WTC11 (cell line): ENCODE results near the gene SYCP2. TPM values are rescaled to one million over a fixed set of nuclear protein-coding genes. Genes with fewer than 3 reads are reported as not detected.

Experiments used
- MLX ChIP-seq: sonication (generic); formaldehyde crosslinking; IDR thresholded peaks from 2 replicates; pipeline ENCODE4 v1.8.1; 2023; ENCODE audit warnings: mild to moderate bottlenecking, missing genetic modification reagents, moderate library complexity
- PRDM15 ChIP-seq: sonication (generic); formaldehyde crosslinking; IDR thresholded peaks from 2 replicates; pipeline ENCODE4 v1.8.0; 2022; ENCODE audit warnings: missing genetic modification reagents
- TEAD1 ChIP-seq: sonication (generic); formaldehyde crosslinking; IDR thresholded peaks from 2 replicates; pipeline ENCODE4 v1.8.0; 2022; ENCODE audit warnings: mild to moderate bottlenecking, missing genetic modification reagents
- total RNA-seq: library from RNA; stranded (reverse); gene quantifications from 3 replicates; pipeline ENCODE4 v1.2.3, GENCODE V29; 2021

SYCP2 gene
- total RNA-seq, 1 experiment from 2014 or later = 0.31 TPM

GRCh38 chr20:59813948-59814839 is 119.2 kb downstream of the SYCP2 start (continued):
- TF ChIP-seq PRDM15 (CRISPR knock-in tag) (no peak), MLX (CRISPR knock-in tag) (no peak), TEAD1 (CRISPR knock-in tag) (no peak)

Other genes starting within 250 kb of the SYCP2 start
- gene PPP1R3D, start 6.7 kb upstream of the SYCP2 start, total RNA-seq = 2.4 to 3.6 TPM (median 3.2 TPM) in 3 replicates
- 14.8 to 17.9 TPM (median 16.0 TPM) in 3 replicates for gene FAM217B, start 6.8 kb upstream of the SYCP2 start, total RNA-seq
- 1.0 to 1.4 TPM (median 1.3 TPM) in 3 replicates for gene CDH26, start 24.8 kb upstream of the SYCP2 start, total RNA-seq